Measurements from ENCODE around the gene WWC2.

DNA sequence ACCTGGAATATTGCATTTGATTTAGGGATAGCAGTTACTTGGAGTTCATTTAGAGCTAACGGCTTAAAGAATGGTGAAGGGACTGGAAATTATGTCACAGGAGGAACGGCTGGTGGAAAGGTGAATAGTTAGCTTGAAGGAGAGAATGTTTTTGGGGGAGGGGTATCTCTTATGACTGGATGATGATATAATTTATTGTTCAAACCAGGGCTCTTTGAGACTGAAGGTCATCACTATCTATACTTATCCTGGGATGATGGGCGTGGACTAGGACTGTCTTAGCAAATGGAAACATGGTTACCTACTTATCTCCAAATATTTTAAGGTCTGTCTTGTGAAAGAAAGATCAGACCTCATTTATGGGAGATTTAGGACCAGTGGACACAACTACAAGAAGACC lies 30.1 kb downstream of the WWC2 start:
- TF ChIP-seq POLR2AphosphoS5 (IDR thresholded peaks at IDR 0.05; ENCODE audit: borderline replicate concordance, low read depth, low read length) (no peak), EZH2 (IDR thresholded peaks at IDR 0.05) (no peak), FOXP2 (optimal IDR thresholded peaks at IDR 0.05; ENCODE audit: control extremely low read depth, extremely low read length, insufficient read depth) (no peak)
